ENCODE results near the gene DENND4C.

Gene DENND4C

DNA sequence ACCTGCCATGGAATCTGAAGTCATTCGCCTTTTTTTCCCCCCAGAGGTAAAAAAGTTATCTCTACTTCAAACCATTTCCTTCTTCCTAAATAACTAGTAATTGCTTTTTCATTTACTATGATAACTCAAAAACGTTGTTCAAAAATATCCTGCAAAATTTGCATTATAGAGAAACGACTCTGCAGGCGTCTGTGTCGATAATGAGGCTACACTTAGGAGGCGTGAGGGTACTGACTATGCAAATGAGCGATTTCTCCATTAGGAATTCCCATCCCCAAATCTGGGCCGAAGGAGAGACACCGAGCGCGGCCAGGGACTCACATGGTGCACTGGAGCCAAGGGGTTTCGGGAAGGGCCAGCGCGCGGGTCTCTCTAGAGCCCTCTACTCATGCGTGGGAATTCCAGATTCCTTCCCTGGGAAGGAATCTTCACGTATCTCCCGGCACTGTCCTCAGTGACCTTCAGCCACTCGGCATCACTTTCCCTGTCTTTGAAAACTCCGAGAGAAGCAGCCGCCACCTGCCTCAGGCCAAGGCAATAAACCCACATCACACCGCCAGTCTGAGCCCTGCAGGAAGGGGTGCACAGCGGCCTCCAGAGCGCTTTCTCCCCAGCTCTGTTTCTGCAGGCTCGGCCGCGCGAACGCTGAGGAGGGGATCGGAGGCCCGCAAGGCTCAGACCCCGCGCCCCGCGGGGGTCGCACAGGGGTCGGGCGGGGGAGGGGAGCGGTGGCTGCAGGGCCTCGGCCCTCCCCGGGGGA, 718 bp upstream of the DENND4C start:
- H3K36me3 ChIP-seq (ENCODE audit: control insufficient read depth, insufficient read depth, low read length): peaks cover 1% of the 10 kb centered on the region; the same call in 1 of the 2 replicates
- H3K4me3 ChIP-seq (replicated peaks; ENCODE audit: low read depth, low read length): peak overlapping the region; percentile 93
- H3K27me3 ChIP-seq (replicated peaks; ENCODE audit: control insufficient read depth, insufficient read depth, low read length): no peaks in the 10 kb centered on the region
- no peak for TF ChIP-seq CTCF (IDR thresholded peaks at IDR 0.05; ENCODE audit: insufficient read depth, low read length, poor library complexity, severe bottlenecking)
- DNase-seq (ENCODE audit: extremely low read depth, insufficient read length): no peak

DNA sequence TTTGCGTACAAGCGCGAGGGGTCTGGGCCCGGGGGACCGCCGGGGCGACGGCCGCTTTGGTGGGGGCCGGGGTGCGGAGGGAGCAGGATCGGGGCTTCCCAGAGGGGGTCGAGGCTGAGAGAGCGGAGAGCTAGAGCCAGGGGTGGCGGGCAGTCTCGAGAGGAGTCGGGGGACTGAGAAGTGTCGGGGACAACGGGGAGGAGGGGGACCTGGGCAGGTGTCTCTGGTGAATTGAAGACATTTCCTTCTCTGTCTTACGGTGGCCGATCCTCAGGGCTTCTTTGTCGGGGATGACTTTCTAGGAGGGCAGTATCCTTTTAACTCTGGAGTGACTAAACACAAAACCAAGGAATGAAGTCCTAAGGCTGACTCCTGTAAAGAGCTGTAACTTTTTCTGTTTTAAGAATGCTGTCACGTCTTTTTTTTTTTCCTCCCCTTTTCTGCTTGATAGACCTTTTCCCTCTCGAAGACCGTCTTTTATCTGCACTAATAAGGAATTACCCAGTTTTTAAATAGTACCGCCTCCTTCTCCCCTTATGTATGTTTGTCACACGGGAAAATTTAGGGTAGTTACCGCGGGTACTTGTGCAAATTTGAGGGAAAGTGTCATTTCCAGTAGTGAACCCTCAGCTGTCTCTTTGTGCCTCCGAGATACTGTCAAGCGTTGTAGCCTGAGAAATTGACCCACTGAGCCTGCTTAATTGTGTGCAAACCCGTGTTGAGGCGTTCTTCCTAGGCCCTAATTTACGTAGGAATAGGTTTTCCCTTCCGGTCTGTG, 822 bp downstream of the DENND4C start:
- Histone ChIP-seq H3K4me3 (replicated peaks; ENCODE audit: low read depth, low read length) (peak overlapping the region; percentile 93), H3K36me3 (ENCODE audit: control insufficient read depth, insufficient read depth, low read length) (peaks cover 1% of the 10 kb centered on the region; the same call in 1 of the 2 replicates), H3K27me3 (replicated peaks; ENCODE audit: control insufficient read depth, insufficient read depth, low read length) (no peaks in the 10 kb centered on the region)
- DNase-seq (ENCODE audit: extremely low read depth, insufficient read length): no peak
- TF ChIP-seq CTCF (IDR thresholded peaks at IDR 0.05; ENCODE audit: insufficient read depth, low read length, poor library complexity, severe bottlenecking): no peak

- Histone ChIP-seq H3K36me3 (ENCODE audit: control insufficient read depth, insufficient read depth, low read length) (peaks cover 1% of the 10 kb centered on the region; the same call in 1 of the 2 replicates), H3K27me3 (replicated peaks; ENCODE audit: control insufficient read depth, insufficient read depth, low read length) (no peaks in the 10 kb centered on the region), H3K4me3 (replicated peaks; ENCODE audit: low read depth, low read length) (peak overlapping the region; percentile 93)
- no peak for TF ChIP-seq CTCF (IDR thresholded peaks at IDR 0.05; ENCODE audit: insufficient read depth, low read length, poor library complexity, severe bottlenecking)
- no peak for DNase-seq (ENCODE audit: extremely low read depth, insufficient read length)
Observed at GRCh38 chr9:19231904-19232822, 1.7 kb downstream of the DENND4C start.

- no peaks in the 10 kb centered on the region for H3K27me3 ChIP-seq (replicated peaks; ENCODE audit: control insufficient read depth, insufficient read depth, low read length)
- H3K4me3 ChIP-seq (replicated peaks; ENCODE audit: low read depth, low read length): peak overlapping the region; percentile 93
- peak; percentile 34 for DNase-seq (ENCODE audit: extremely low read depth, insufficient read length)
- H3K36me3 ChIP-seq (ENCODE audit: control insufficient read depth, insufficient read depth, low read length): peaks cover 1% of the 10 kb centered on the region; the same call in 1 of the 2 replicates
- TF ChIP-seq CTCF (IDR thresholded peaks at IDR 0.05; ENCODE audit: insufficient read depth, low read length, poor library complexity, severe bottlenecking): no peak
Observed at GRCh38 chr9:19232823-19233194, 2.3 kb downstream of the DENND4C start.

DNA sequence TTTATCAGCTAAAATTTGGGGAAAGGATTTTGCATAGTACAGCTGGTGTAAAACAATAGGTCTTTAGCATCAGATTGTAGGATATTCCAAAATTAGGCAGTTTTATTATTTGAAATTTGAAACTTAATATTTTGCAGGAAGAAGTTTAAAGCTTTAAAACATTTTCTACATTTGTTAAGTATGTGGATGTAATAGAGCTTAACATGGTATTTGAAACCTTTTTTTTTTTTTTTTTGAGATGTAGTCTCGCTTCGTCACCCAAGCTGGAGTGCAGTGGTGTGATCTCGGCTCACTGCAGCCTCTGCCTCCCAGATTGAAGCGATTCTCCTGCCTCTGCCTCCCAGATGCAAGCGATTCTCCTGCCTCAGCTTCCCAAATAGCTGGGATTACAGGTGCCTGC, 2.9 kb downstream of the DENND4C start:
- Histone ChIP-seq H3K36me3 (ENCODE audit: control insufficient read depth, insufficient read depth, low read length) (peaks cover 1% of the 10 kb centered on the region; the same call in 1 of the 2 replicates), H3K4me3 (replicated peaks; ENCODE audit: low read depth, low read length) (peak overlapping the region; percentile 93), H3K27me3 (replicated peaks; ENCODE audit: control insufficient read depth, insufficient read depth, low read length) (no peaks in the 10 kb centered on the region)
- TF ChIP-seq CTCF (IDR thresholded peaks at IDR 0.05; ENCODE audit: insufficient read depth, low read length, poor library complexity, severe bottlenecking): no peak
- no peak for DNase-seq (ENCODE audit: extremely low read depth, insufficient read length)
